ENCODE measurements around the gene MOXD1. TPM values are rescaled to one million over a fixed set of nuclear protein-coding genes. Genes with fewer than 3 reads are reported as not detected.

Gene MOXD1
- total RNA-seq, 1 experiment from 2014 or later = 1.0 TPM

GRCh38 chr6:132414761-132415160, 13.5 kb upstream of the MOXD1 start:
- no peak for TF ChIP-seq TCF7L2 (IDR thresholded peaks at IDR 0.05; ENCODE audit: borderline replicate concordance, extremely low read depth, insufficient read depth, insufficient read length)
- no peak for TF ChIP-seq CBX3 (IDR thresholded peaks at IDR 0.05; ENCODE audit: low read depth)
- no peak for TF ChIP-seq POLR2A (IDR thresholded peaks at IDR 0.05; ENCODE audit: borderline replicate concordance, extremely low read depth, insufficient read depth, insufficient read length)
- TF ChIP-seq ZNF274 (IDR thresholded peaks at IDR 0.05; ENCODE audit: low read depth, low read length) = no peak
- TF ChIP-seq EZH2phosphoT487 (IDR thresholded peaks at IDR 0.05; ENCODE audit: borderline replicate concordance) = no peak
- TF ChIP-seq ELF1 (IDR thresholded peaks at IDR 0.05; ENCODE audit: borderline replicate concordance, low read depth) = no peak
- no peak for TF ChIP-seq JUND (IDR thresholded peaks at IDR 0.05)
- TF ChIP-seq POLR2AphosphoS5 (IDR thresholded peaks at IDR 0.05; ENCODE audit: low read depth, low read length) = no peak
- TF ChIP-seq ZFX (IDR thresholded peaks at IDR 0.05) = no peak
- no peak for TF ChIP-seq REST (IDR thresholded peaks at IDR 0.05; ENCODE audit: low read depth)
- no peak for TF ChIP-seq ZBTB33 (IDR thresholded peaks at IDR 0.05; ENCODE audit: extremely low read depth, insufficient replicate concordance, low read length)
- TF ChIP-seq SP1 (IDR thresholded peaks at IDR 0.05; ENCODE audit: low read depth) = no peak
- no peak for TF ChIP-seq EGR1 (IDR thresholded peaks at IDR 0.05; ENCODE audit: low read depth)
- no peak for TF ChIP-seq YY1 (IDR thresholded peaks at IDR 0.05; ENCODE audit: extremely low read depth, insufficient replicate concordance, low read depth, low read length)
- TF ChIP-seq RAD21 (IDR thresholded peaks at IDR 0.05; ENCODE audit: low read depth) = no peak
- no peak for TF ChIP-seq EZH2 (IDR thresholded peaks at IDR 0.05)
- no peak for TF ChIP-seq CEBPB (IDR thresholded peaks at IDR 0.05; ENCODE audit: low read depth)
- H4K20me1 ChIP-seq (ENCODE audit: insufficient read depth) = no peaks in the 10 kb centered on the region
- H3K4me1 ChIP-seq (ENCODE audit: control insufficient read depth in 1 of 2, insufficient read depth in 2 of 2, low read length in 2 of 2) = no peaks in the 10 kb centered on the region
- no TSS peak for BruUV-seq (replicated peaks)
- CTCF ChIA-PET = no interaction called here
- H3K27me3 ChIP-seq (ENCODE audit: insufficient read depth, low read length) = no peaks in the 10 kb centered on the region
- H3K36me3 ChIP-seq (ENCODE audit: control insufficient read depth in 1 of 2, insufficient read depth in 2 of 2, low read length in 2 of 2) = no peaks in the 10 kb centered on the region
- intact Hi-C loops (cut with micrococcal nuclease) = no loop called here
- no peaks in the 10 kb centered on the region for H3K9me2 ChIP-seq (ENCODE audit: insufficient read depth)
- DNase-seq (ENCODE audit: low read depth, low spot score) (no peak), ATAC-seq (no peak)
- no peak overlapping the region for H3K4me2 ChIP-seq (ENCODE audit: low read length)
- H2AFZ ChIP-seq (ENCODE audit: low read depth, low read length, poor library complexity, severe bottlenecking) = no peak overlapping the region
- peaks cover 4 to 6% of the 10 kb centered on the region in 2 experiments; a peak in 1 of 4 replicates for H3K9me3 ChIP-seq (ENCODE audit: control insufficient read depth in 1 of 2, insufficient read depth in 1 of 2, low read depth in 1 of 2, low read length in 2 of 2)
- RAD21 ChIA-PET (ENCODE audit: low non-redundant PET in 1 of 2, low total read pairs in 2 of 2, uncharacterized antibody in 2 of 2, unreplicated experiment in 2 of 2) = no interaction called here
- no peak overlapping the region for H3K4me3 ChIP-seq (replicated peaks in 1 of 2; ENCODE audit: low read depth in 1 of 2, low read length in 2 of 2)
- POLR2A ChIA-PET = no interaction called here
- no peaks in the 10 kb centered on the region for H3K79me2 ChIP-seq (ENCODE audit: insufficient read depth, low read length)
- H3K9ac ChIP-seq (ENCODE audit: low read length) = no peak overlapping the region
- H3K27ac ChIP-seq (ENCODE audit: low read depth, low read length) = no peak overlapping the region

Measured in HCT116 (cell line).